ENCODE measurements around the gene NFATC2. TPM values are rescaled to one million over a fixed set of nuclear protein-coding genes. Genes with fewer than 3 reads are reported as not detected.
A peak's percentile ranks its signal among the peaks of the same experiment; 100 is the strongest.

The NFATC2 gene
- total RNA-seq, 1 donor from 2014 or later = 3.9 TPM

DNA sequence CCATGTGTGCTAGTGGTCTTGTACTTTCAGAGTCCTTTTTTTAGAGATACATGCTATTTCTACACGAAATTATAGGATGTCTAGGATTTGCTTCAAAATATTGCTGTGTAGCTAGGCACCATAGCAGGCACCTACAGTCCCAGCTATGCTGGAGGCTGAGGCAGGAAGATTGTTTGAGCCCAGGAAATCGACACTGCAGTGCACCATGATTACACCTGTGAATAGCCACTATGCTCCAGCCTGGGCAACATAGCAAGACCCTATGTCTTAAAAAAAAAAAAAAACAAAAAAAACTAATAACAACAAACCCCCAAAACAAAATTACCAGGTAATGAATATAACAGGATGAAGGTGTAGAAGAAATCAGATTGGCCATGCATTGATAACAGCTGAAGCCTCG, 121.7 kb downstream of the NFATC2 start:
- DNase-seq (ENCODE audit: low read depth) = no peak
- Mint-ChIP-seq H3K27me3 (ENCODE audit: low read depth, unreplicated experiment) (no peaks in the 10 kb centered on the region), H3K4me3 (ENCODE audit: unreplicated experiment) (no peak overlapping the region), H3K36me3 (ENCODE audit: low read depth, unreplicated experiment) (peaks cover 4% of the 10 kb centered on the region), H3K27ac (ENCODE audit: unreplicated experiment) (no peak overlapping the region), H3K9me3 (ENCODE audit: unreplicated experiment) (no peaks in the 10 kb centered on the region), H3K4me1 (ENCODE audit: low read depth, unreplicated experiment) (peaks cover 21% of the 10 kb centered on the region)
- H3K27me3 ChIP-seq (ENCODE audit: insufficient read depth, low read length) = no peaks in the 10 kb centered on the region
- H3K27ac ChIP-seq (ENCODE audit: low read depth, low read length) = no peak overlapping the region
- H3K4me2 ChIP-seq (ENCODE audit: low read length) = no peak overlapping the region
- H3K4me1 ChIP-seq (ENCODE audit: insufficient read depth, low read length) = peaks cover 4% of the 10 kb centered on the region
- no peaks in the 10 kb centered on the region for H3K79me2 ChIP-seq (ENCODE audit: insufficient read depth, low read length)
- H3K36me3 ChIP-seq (ENCODE audit: insufficient read depth, low read length) = no peaks in the 10 kb centered on the region
- TF ChIP-seq EZH2 (IDR thresholded peaks at IDR 0.05; ENCODE audit: insufficient read depth, low read length) = no peak
- no peak for TF ChIP-seq CTCF (IDR thresholded peaks at IDR 0.05; ENCODE audit: insufficient read depth, low read depth, low read length)
- H4K20me1 ChIP-seq (ENCODE audit: insufficient read depth, low read length) = no peaks in the 10 kb centered on the region
- no peaks in the 10 kb centered on the region for H3K9me3 ChIP-seq (ENCODE audit: insufficient read depth, low read depth, low read length)
- FAIRE-seq = no peak
- no peak overlapping the region for H3K9ac ChIP-seq (ENCODE audit: low read length)
- no peak overlapping the region for H2AFZ ChIP-seq (ENCODE audit: low read depth, low read length)
- H3K4me3 ChIP-seq (ENCODE audit: insufficient read depth, low read depth, low read length) = no peak overlapping the region

DNA sequence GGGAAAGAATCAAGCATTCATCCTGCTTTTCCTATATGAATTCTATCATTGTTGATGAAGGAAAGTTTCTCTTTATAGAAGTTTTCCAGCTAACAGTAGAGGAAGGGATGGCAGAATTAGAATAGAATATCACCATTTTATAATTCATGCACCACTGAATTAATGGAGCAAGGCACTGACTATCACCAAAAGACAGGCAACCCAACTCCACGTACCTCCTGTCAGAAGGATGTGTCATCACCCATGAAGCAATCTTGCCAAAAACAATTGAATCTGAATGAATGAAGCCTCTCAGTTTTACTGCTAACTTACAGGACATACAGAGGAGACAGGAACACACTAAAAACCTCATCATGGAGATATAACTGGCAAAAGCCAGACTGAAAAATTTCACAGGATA, 122.4 kb downstream of the NFATC2 start:
- no peak for TF ChIP-seq EZH2 (IDR thresholded peaks at IDR 0.05; ENCODE audit: insufficient read depth, low read length)
- no peak for TF ChIP-seq CTCF (IDR thresholded peaks at IDR 0.05; ENCODE audit: insufficient read depth, low read depth, low read length)
- H3K4me3 ChIP-seq (ENCODE audit: insufficient read depth, low read depth, low read length) = no peak overlapping the region
- H3K36me3 ChIP-seq (ENCODE audit: insufficient read depth, low read length) = no peaks in the 10 kb centered on the region
- peak overlapping the region; percentile 30 for H3K27ac Mint-ChIP-seq (ENCODE audit: unreplicated experiment)
- no peaks in the 10 kb centered on the region for H3K9me3 Mint-ChIP-seq (ENCODE audit: unreplicated experiment)
- peak; percentile 16 for DNase-seq (ENCODE audit: low read depth)
- H3K9ac ChIP-seq (ENCODE audit: low read length) = no peak overlapping the region
- H3K79me2 ChIP-seq (ENCODE audit: insufficient read depth, low read length) = no peaks in the 10 kb centered on the region
- H3K36me3 Mint-ChIP-seq (ENCODE audit: low read depth, unreplicated experiment) = peaks cover 4% of the 10 kb centered on the region
- peaks cover 22% of the 10 kb centered on the region for H3K4me1 Mint-ChIP-seq (ENCODE audit: low read depth, unreplicated experiment)
- peaks cover 4% of the 10 kb centered on the region for H3K4me1 ChIP-seq (ENCODE audit: insufficient read depth, low read length)
- no peak overlapping the region for H3K4me3 Mint-ChIP-seq (ENCODE audit: unreplicated experiment)
- H3K27me3 Mint-ChIP-seq (ENCODE audit: low read depth, unreplicated experiment) = no peaks in the 10 kb centered on the region
- H4K20me1 ChIP-seq (ENCODE audit: insufficient read depth, low read length) = no peaks in the 10 kb centered on the region
- peak; percentile 55 for FAIRE-seq
- H3K9me3 ChIP-seq (ENCODE audit: insufficient read depth, low read depth, low read length) = no peaks in the 10 kb centered on the region
- no peak overlapping the region for H2AFZ ChIP-seq (ENCODE audit: low read depth, low read length)
- no peaks in the 10 kb centered on the region for H3K27me3 ChIP-seq (ENCODE audit: insufficient read depth, low read length)
- no peak overlapping the region for H3K27ac ChIP-seq (ENCODE audit: low read depth, low read length)
- no peak overlapping the region for H3K4me2 ChIP-seq (ENCODE audit: low read length)

GRCh38 chr20:51419646-51420045, 122.9 kb downstream of the NFATC2 start:
- FAIRE-seq = no peak
- no peak for TF ChIP-seq CTCF (IDR thresholded peaks at IDR 0.05; ENCODE audit: insufficient read depth, low read depth, low read length)
- no peak for TF ChIP-seq EZH2 (IDR thresholded peaks at IDR 0.05; ENCODE audit: insufficient read depth, low read length)
- peaks cover 18% of the 10 kb centered on the region for H3K4me1 Mint-ChIP-seq (ENCODE audit: low read depth, unreplicated experiment)

More at GRCh38 chr20:51419646-51420045, 122.9 kb downstream of the NFATC2 start:
- H3K27me3 Mint-ChIP-seq (ENCODE audit: low read depth, unreplicated experiment) = no peaks in the 10 kb centered on the region
- Histone ChIP-seq H2AFZ (ENCODE audit: low read depth, low read length) (no peak overlapping the region), H4K20me1 (ENCODE audit: insufficient read depth, low read length) (no peaks in the 10 kb centered on the region), H3K4me2 (ENCODE audit: low read length) (no peak overlapping the region), H3K27me3 (ENCODE audit: insufficient read depth, low read length) (no peaks in the 10 kb centered on the region), H3K4me3 (ENCODE audit: insufficient read depth, low read depth, low read length) (no peak overlapping the region), H3K4me1 (ENCODE audit: insufficient read depth, low read length) (peaks cover 4% of the 10 kb centered on the region), H3K79me2 (ENCODE audit: insufficient read depth, low read length) (no peaks in the 10 kb centered on the region), H3K36me3 (ENCODE audit: insufficient read depth, low read length) (no peaks in the 10 kb centered on the region), H3K9me3 (ENCODE audit: insufficient read depth, low read depth, low read length) (no peaks in the 10 kb centered on the region), H3K27ac (ENCODE audit: low read depth, low read length) (no peak overlapping the region), H3K9ac (ENCODE audit: low read length) (no peak overlapping the region)
- H3K4me3 Mint-ChIP-seq (ENCODE audit: unreplicated experiment) = no peak overlapping the region
- H3K36me3 Mint-ChIP-seq (ENCODE audit: low read depth, unreplicated experiment) = peaks cover 4% of the 10 kb centered on the region
- no peaks in the 10 kb centered on the region for H3K9me3 Mint-ChIP-seq (ENCODE audit: unreplicated experiment)
- H3K27ac Mint-ChIP-seq (ENCODE audit: unreplicated experiment) = peak overlapping the region; percentile 30
- no peak for DNase-seq (ENCODE audit: low read depth)

Measured in astrocyte (in vitro differentiated cells and primary cell).